Skeletal muscle tissue (tissue), 4 donors: ENCODE measurements around the gene PRSS3. TPM values are rescaled to one million over a fixed set of nuclear protein-coding genes. Genes with fewer than 3 reads are reported as not detected.
"Not testable (repeated sequence)": the region's sequence is repeated elsewhere in the genome, so short reads cannot be mapped to it uniquely, and the experiment has no call there.

Experiments
- H3K27ac ChIP-seq: one replicate; pipeline ENCODE4 v1.7.0; 2013; ENCODE audit warnings: mild to moderate bottlenecking, low read depth, low read length, inconsistent platforms
- H3K27me3 ChIP-seq, 3 donors: one replicate each; pipeline ENCODE4 v1.7.0; 2013; ENCODE audit warnings: low read length in 3 of 3; ENCODE audit not compliant: control insufficient read depth in 3 of 3, insufficient read depth in 3 of 3
- H3K36me3 ChIP-seq, 3 donors: one replicate each; pipeline ENCODE4 v1.7.0; 2013; ENCODE audit warnings: low read length in 3 of 3; ENCODE audit not compliant: control insufficient read depth in 3 of 3, insufficient read depth in 3 of 3
- H3K4me1 ChIP-seq, 3 donors: one replicate each; pipeline ENCODE4 v1.7.0; 2013; ENCODE audit warnings: low read length in 3 of 3, mild to moderate bottlenecking in 3 of 3; ENCODE audit not compliant: control insufficient read depth in 3 of 3, insufficient read depth in 3 of 3
- H3K4me3 ChIP-seq, 3 donors: one replicate each; pipeline ENCODE4 v1.7.0; 2013; ENCODE audit warnings: low read length in 3 of 3
- H3K9ac ChIP-seq, 3 donors: one replicate each; pipeline ENCODE4 v1.7.0; 2013; ENCODE audit warnings: low read length in 3 of 3, mild to moderate bottlenecking in 3 of 3, moderate library complexity in 2 of 3, low read depth in 1 of 3
- H3K9me3 ChIP-seq, 3 donors: one replicate each; pipeline ENCODE4 v1.7.0; 2013; ENCODE audit warnings: low read length in 3 of 3; ENCODE audit not compliant: control insufficient read depth in 3 of 3
- total RNA-seq: library from RNA; depleted of rRNA; stranded (reverse); fragments of >200 nt; gene quantifications from one replicate; pipeline ENCODE4 v1.2.3, GENCODE V29; 2014
- donor health status: Osteomylitis.

Gene PRSS3
- 0.52 TPM for total RNA-seq

- Histone ChIP-seq H3K4me1 (no peaks in the 10 kb centered on the region), H3K9me3 (no peaks in the 10 kb centered on the region), H3K9ac (no peak within 1 kb of the TSS), H3K27ac (no peak within 1 kb of the TSS), H3K4me3 (no peak within 1 kb of the TSS), H3K36me3 (no peaks in the 10 kb centered on the region), H3K27me3 (no peaks in the 10 kb centered on the region)
Measured at GRCh38 chr9:33795281-33795680, at the start of gene PRSS3. Gene PRSS3 (plus strand): TSS chr9:33795561. CDS start chr9:33795574, 13 bp downstream.

- Histone ChIP-seq H3K27me3 (peaks cover 34 to 43% (median 40%) of the 10 kb centered on the region in 3 donors), H3K9ac (no peak overlapping the region), H3K9me3 (no peaks in the 10 kb centered on the region), H3K36me3 (no peaks in the 10 kb centered on the region), H3K4me1 (peaks cover 0 to 7% (median 0%) of the 10 kb centered on the region in 3 donors), H3K4me3 (no peak overlapping the region), H3K27ac (no peak overlapping the region)
Measured at GRCh38 chr9:33748633-33749304, 46.6 kb upstream of the PRSS3 start.

GRCh38 chr9:33749305-33749654 is 46.1 kb upstream of the PRSS3 start:
- H3K9ac ChIP-seq, H3K4me3 ChIP-seq, H3K9me3 ChIP-seq, H3K27ac ChIP-seq, H3K36me3 ChIP-seq, H3K4me1 ChIP-seq: not testable (repeated sequence)
- peaks cover 34 to 43% (median 40%) of the 10 kb centered on the region in 3 donors for H3K27me3 ChIP-seq

GRCh38 chr9:33750307-33750838 is 45.0 kb upstream of the PRSS3 start:
- H3K36me3 ChIP-seq: no peaks in the 10 kb centered on the region
- H3K9ac ChIP-seq: no peak overlapping the region
- no peaks in the 10 kb centered on the region for H3K9me3 ChIP-seq
- H3K27ac ChIP-seq: no peak overlapping the region
- H3K4me1 ChIP-seq: peaks cover 0 to 7% (median 0%) of the 10 kb centered on the region in 3 donors
- H3K4me3 ChIP-seq: no peak overlapping the region
- H3K27me3 ChIP-seq: peaks cover 39 to 43% (median 40%) of the 10 kb centered on the region in 3 donors

GRCh38 chr9:33750839-33751339 is 44.5 kb upstream of the PRSS3 start:
- H3K4me1 ChIP-seq: peaks cover 0 to 7% (median 0%) of the 10 kb centered on the region in 3 donors
- H3K9ac ChIP-seq: no peak overlapping the region
- H3K4me3 ChIP-seq: no peak overlapping the region
- H3K27ac ChIP-seq: no peak overlapping the region
- no peaks in the 10 kb centered on the region for H3K36me3 ChIP-seq
- H3K9me3 ChIP-seq: no peaks in the 10 kb centered on the region
- peaks cover 39 to 43% (median 40%) of the 10 kb centered on the region in 3 donors for H3K27me3 ChIP-seq

GRCh38 chr9:33751536-33752129 is 43.7 kb upstream of the PRSS3 start:
- H3K4me3 ChIP-seq: no peak overlapping the region
- no peak overlapping the region for H3K27ac ChIP-seq
- H3K9ac ChIP-seq: no peak overlapping the region
- peaks cover 0 to 7% (median 0%) of the 10 kb centered on the region in 3 donors for H3K4me1 ChIP-seq
- H3K27me3 ChIP-seq: peaks cover 39 to 43% (median 40%) of the 10 kb centered on the region in 3 donors
- H3K9me3 ChIP-seq: no peaks in the 10 kb centered on the region
- H3K36me3 ChIP-seq: no peaks in the 10 kb centered on the region

GRCh38 chr9:33752130-33752637 is 43.2 kb upstream of the PRSS3 start:
- H3K4me1 ChIP-seq: peaks cover 0 to 7% (median 0%) of the 10 kb centered on the region in 3 donors
- H3K36me3 ChIP-seq: no peaks in the 10 kb centered on the region
- peaks cover 39 to 43% (median 40%) of the 10 kb centered on the region in 3 donors for H3K27me3 ChIP-seq
- H3K9ac ChIP-seq: no peak overlapping the region
- no peaks in the 10 kb centered on the region for H3K9me3 ChIP-seq
- no peak overlapping the region for H3K27ac ChIP-seq
- no peak overlapping the region for H3K4me3 ChIP-seq

- not testable (repeated sequence) for H3K4me3 ChIP-seq, H3K36me3 ChIP-seq, H3K9me3 ChIP-seq, H3K9ac ChIP-seq, H3K27ac ChIP-seq, H3K4me1 ChIP-seq
- peaks cover 39 to 43% (median 40%) of the 10 kb centered on the region in 3 donors for H3K27me3 ChIP-seq
Measured at GRCh38 chr9:33752789-33753188, 42.6 kb upstream of the PRSS3 start.

- H3K27me3 ChIP-seq, H3K27ac ChIP-seq, H3K36me3 ChIP-seq, H3K9ac ChIP-seq, H3K4me3 ChIP-seq, H3K9me3 ChIP-seq, H3K4me1 ChIP-seq: not testable (repeated sequence)
Measured at GRCh38 chr9:33759648-33760047, 35.7 kb upstream of the PRSS3 start.

GRCh38 chr9:33762343-33762742 is 33.0 kb upstream of the PRSS3 start:
- H3K27ac ChIP-seq: no peak overlapping the region
- H3K9me3 ChIP-seq: no peaks in the 10 kb centered on the region
- no peak overlapping the region for H3K4me3 ChIP-seq
- H3K4me1 ChIP-seq: no peaks in the 10 kb centered on the region
- H3K9ac ChIP-seq: no peak overlapping the region
- no peaks in the 10 kb centered on the region for H3K36me3 ChIP-seq
- no peaks in the 10 kb centered on the region for H3K27me3 ChIP-seq
